Caco-2 (cell line): ENCODE measurements around the gene GRIN2A. TPM values are rescaled to one million over a fixed set of nuclear protein-coding genes. Genes with fewer than 3 reads are reported as not detected.

Experiments used
- BruUV-seq: library from RNA; stranded (reverse); fragments of 400-500 nt; replicated peaks from 2 replicates; lab custom pipeline; 2021; lab: Mats Ljungman, UMichigan
- CTCF ChIA-PET: fragments of 300-600 bp; sonication (Branson Sonifier 250); formaldehyde crosslinking; loops from one replicate; lab custom pipeline; 2022; ENCODE audit warnings: antibody characterized with exemption; lab: Charles Lee
- POLR2A ChIA-PET: fragments of 300-600 bp; sonication (Branson Sonifier 250); formaldehyde crosslinking; loops from one replicate; lab custom pipeline; 2022; ENCODE audit warnings: antibody characterized with exemption; lab: Charles Lee
- DNase-seq, 2 experiments: peaks; one replicate each; pipeline versions ENCODE4 v3.0.0 to v3.0.0-alpha.2; 2020 to 2022
- H3K27me3 ChIP-seq: replicated peaks from 2 replicates; pipeline ENCODE4 v1.6.0; 2011; ENCODE audit warnings: low read length; ENCODE audit not compliant: control insufficient read depth, insufficient read depth
- H3K36me3 ChIP-seq: 2 replicates; pipeline ENCODE4 v1.5.1; 2011; ENCODE audit warnings: low read length; ENCODE audit not compliant: control insufficient read depth, insufficient read depth
- H3K4me1 ChIP-seq: fragments of 250-450 bp; sonication (Bioruptor Pico); 2 replicates; pipeline ENCODE4 v1.5.1; 2020; ENCODE audit warnings: mild to moderate bottlenecking
- H3K4me3 ChIP-seq: 2 replicates; pipeline ENCODE4 v1.5.1; 2011; ENCODE audit warnings: low read depth, mild to moderate bottlenecking, control low read depth, low read length
- H3K9me3 ChIP-seq: fragments of 250-450 bp; sonication (Bioruptor Pico); 2 replicates; pipeline ENCODE4 v1.5.1; 2020; ENCODE audit warnings: mild to moderate bottlenecking, moderate library complexity
- H3K27ac Mint-ChIP-seq: one replicate; pipeline ENCODE4 v1.8.0; 2022; ENCODE audit warnings: mixed read lengths; ENCODE audit not compliant: unreplicated experiment
- H3K27me3 Mint-ChIP-seq: one replicate; pipeline ENCODE4 v1.8.0; 2022; ENCODE audit warnings: mixed read lengths; ENCODE audit not compliant: insufficient read depth, unreplicated experiment
- H3K36me3 Mint-ChIP-seq: one replicate; pipeline ENCODE4 v1.8.0; 2022; ENCODE audit warnings: mild to moderate bottlenecking, mixed read lengths; ENCODE audit not compliant: insufficient read depth, unreplicated experiment
- H3K4me1 Mint-ChIP-seq: one replicate; pipeline ENCODE4 v1.8.0; 2022; ENCODE audit warnings: low read depth, mixed read lengths; ENCODE audit not compliant: unreplicated experiment
- H3K4me3 Mint-ChIP-seq: one replicate; pipeline ENCODE4 v1.8.0; 2022; ENCODE audit warnings: mild to moderate bottlenecking, moderate library complexity, mixed read lengths; ENCODE audit not compliant: unreplicated experiment
- H3K9me3 Mint-ChIP-seq: one replicate; pipeline ENCODE4 v1.8.0; 2022; ENCODE audit warnings: mixed read lengths; ENCODE audit not compliant: unreplicated experiment
- intact Hi-C: fragments of 100-400 bp; cut with micrococcal nuclease; formaldehyde crosslinking; loops from one replicate; pipeline ENCODE4 v1.10.0; 2022; ENCODE audit not compliant: unreplicated experiment
- total RNA-seq: library from RNA; stranded (reverse); gene quantifications from 2 replicates; pipeline ENCODE4 v1.2.3, GENCODE V29; 2022
- TF ChIP-seq, protein P1 (sequence below), 2 experiments: fragments of 200-600 bp in 1 of 2; IDR thresholded peaks; 1 replicate in 1 of 2; 2 replicates in 1 of 2; pipeline versions ENCODE4 v1.5.1 to v1.8.0; 2011 to 2022; ENCODE audit warnings: antibody characterized with exemption in 1 of 2, control low read depth in 1 of 2, inconsistent platforms in 1 of 2, low read depth in 1 of 2, low read length in 1 of 2, mild to moderate bottlenecking in 1 of 2, moderate library complexity in 1 of 2; ENCODE audit not compliant: insufficient read depth in 1 of 2, severe bottlenecking in 1 of 2, unreplicated experiment in 1 of 2

GRIN2A gene
- total RNA-seq, 1 experiment from 2014 or later = 0.54 TPM

DNA sequence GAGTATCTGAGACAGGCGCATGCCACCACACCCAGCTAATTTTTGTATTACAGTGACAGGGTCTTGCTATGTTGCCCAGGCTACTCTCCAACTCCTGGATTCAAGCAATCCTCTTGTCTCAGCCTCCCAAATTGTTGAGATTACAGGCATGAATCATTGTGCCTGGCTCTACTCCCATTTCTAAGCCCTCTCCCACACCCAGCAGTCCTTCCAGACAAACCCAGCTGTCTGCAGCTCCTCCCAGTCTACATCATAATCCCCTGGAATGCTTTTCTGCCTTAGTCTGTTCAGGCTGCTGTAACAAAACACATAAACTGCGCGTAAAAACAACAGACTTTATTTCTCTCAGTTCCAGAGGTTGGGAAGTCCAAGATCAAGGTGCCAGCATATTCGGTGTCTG lies 144.5 kb downstream of the GRIN2A start:
- Mint-ChIP-seq H3K9me3 (no peaks in the 10 kb centered on the region), H3K4me3 (no peak overlapping the region), H3K36me3 (no peaks in the 10 kb centered on the region), H3K4me1 (peaks cover 10% of the 10 kb centered on the region), H3K27ac (no peak overlapping the region), H3K27me3 (no peaks in the 10 kb centered on the region)
- ChIA-PET POLR2A (no interaction called here), CTCF (no interaction called here)
- no peaks in the 10 kb centered on the region for H3K36me3 ChIP-seq
- H3K4me1 ChIP-seq = peaks cover 9% of the 10 kb centered on the region
- H3K9me3 ChIP-seq = no peaks in the 10 kb centered on the region
- H3K4me3 ChIP-seq = no peak overlapping the region
- intact Hi-C loops = no loop called here
- TF ChIP-seq, protein P1, sequence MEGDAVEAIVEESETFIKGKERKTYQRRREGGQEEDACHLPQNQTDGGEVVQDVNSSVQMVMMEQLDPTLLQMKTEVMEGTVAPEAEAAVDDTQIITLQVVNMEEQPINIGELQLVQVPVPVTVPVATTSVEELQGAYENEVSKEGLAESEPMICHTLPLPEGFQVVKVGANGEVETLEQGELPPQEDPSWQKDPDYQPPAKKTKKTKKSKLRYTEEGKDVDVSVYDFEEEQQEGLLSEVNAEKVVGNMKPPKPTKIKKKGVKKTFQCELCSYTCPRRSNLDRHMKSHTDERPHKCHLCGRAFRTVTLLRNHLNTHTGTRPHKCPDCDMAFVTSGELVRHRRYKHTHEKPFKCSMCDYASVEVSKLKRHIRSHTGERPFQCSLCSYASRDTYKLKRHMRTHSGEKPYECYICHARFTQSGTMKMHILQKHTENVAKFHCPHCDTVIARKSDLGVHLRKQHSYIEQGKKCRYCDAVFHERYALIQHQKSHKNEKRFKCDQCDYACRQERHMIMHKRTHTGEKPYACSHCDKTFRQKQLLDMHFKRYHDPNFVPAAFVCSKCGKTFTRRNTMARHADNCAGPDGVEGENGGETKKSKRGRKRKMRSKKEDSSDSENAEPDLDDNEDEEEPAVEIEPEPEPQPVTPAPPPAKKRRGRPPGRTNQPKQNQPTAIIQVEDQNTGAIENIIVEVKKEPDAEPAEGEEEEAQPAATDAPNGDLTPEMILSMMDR (IDR thresholded peaks at IDR 0.05; ENCODE audit: insufficient read depth in 1 of 2, low read depth in 1 of 2, low read length in 1 of 2, severe bottlenecking in 1 of 2, unreplicated experiment in 1 of 2) = no peak
- no TSS peak for BruUV-seq
- H3K27me3 ChIP-seq = no peaks in the 10 kb centered on the region
- DNase-seq = no peak

GRCh38 chr16:10036956-10037355 lies 145.3 kb downstream of the GRIN2A start:
- no peak overlapping the region for H3K4me3 Mint-ChIP-seq
- H3K27ac Mint-ChIP-seq = no peak overlapping the region
- Histone ChIP-seq H3K4me3 (no peak overlapping the region), H3K36me3 (no peaks in the 10 kb centered on the region), H3K9me3 (no peaks in the 10 kb centered on the region), H3K27me3 (no peaks in the 10 kb centered on the region), H3K4me1 (peaks cover 9% of the 10 kb centered on the region)
- TF ChIP-seq, protein P1 (IDR thresholded peaks at IDR 0.05; ENCODE audit: insufficient read depth in 1 of 2, low read depth in 1 of 2, low read length in 1 of 2, severe bottlenecking in 1 of 2, unreplicated experiment in 1 of 2) = no peak
- DNase-seq = no peak
- ChIA-PET CTCF (no interaction called here), POLR2A (no interaction called here)
- no peaks in the 10 kb centered on the region for H3K9me3 Mint-ChIP-seq
- H3K4me1 Mint-ChIP-seq = peaks cover 10% of the 10 kb centered on the region
- intact Hi-C loops = no loop called here
- H3K36me3 Mint-ChIP-seq = no peaks in the 10 kb centered on the region
- BruUV-seq = no TSS peak
- H3K27me3 Mint-ChIP-seq = no peaks in the 10 kb centered on the region

DNA sequence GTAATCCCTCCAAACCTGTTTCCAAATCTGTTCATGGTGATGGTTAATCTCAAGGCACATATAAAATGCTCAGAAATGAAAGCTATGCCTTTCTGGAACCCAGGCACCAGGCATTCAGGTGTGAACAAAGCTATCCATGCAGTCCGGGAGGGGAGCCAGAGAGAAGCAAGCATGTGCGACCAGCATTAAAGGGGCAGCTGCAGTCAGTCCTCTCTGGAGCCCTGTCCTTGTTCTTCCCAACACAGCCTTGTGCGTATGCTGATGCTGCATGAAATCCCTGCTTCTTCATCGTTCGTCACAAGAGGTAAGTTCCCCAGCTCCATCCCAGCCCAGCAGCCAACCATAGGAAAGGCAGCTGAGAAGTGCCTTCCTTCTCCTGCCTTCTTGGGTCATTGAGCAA lies 148.7 kb downstream of the GRIN2A start:
- Mint-ChIP-seq H3K4me1 (peaks cover 10% of the 10 kb centered on the region), H3K27ac (no peak overlapping the region), H3K27me3 (no peaks in the 10 kb centered on the region), H3K9me3 (no peaks in the 10 kb centered on the region), H3K36me3 (no peaks in the 10 kb centered on the region), H3K4me3 (no peak overlapping the region)
- H3K36me3 ChIP-seq = no peaks in the 10 kb centered on the region
- ChIA-PET POLR2A (no interaction called here), CTCF (no interaction called here)
- H3K9me3 ChIP-seq = no peaks in the 10 kb centered on the region
- BruUV-seq = no TSS peak
- no peak for DNase-seq
- no peak overlapping the region for H3K4me3 ChIP-seq
- intact Hi-C loops = loop anchor here (5.0 kb wide), 1 partner anchor 474 kb away; no protein-coding TSS in a partner anchor
- TF ChIP-seq, protein P1 (IDR thresholded peaks at IDR 0.05; ENCODE audit: insufficient read depth in 1 of 2, low read depth in 1 of 2, low read length in 1 of 2, severe bottlenecking in 1 of 2, unreplicated experiment in 1 of 2) = no peak
- peaks cover 9% of the 10 kb centered on the region for H3K4me1 ChIP-seq
- no peaks in the 10 kb centered on the region for H3K27me3 ChIP-seq
